Measurements from ENCODE around the gene PTPRE. TPM values are rescaled to one million over a fixed set of nuclear protein-coding genes. Genes with fewer than 3 reads are reported as not detected.
A peak's percentile ranks its signal among the peaks of the same experiment; 100 is the strongest.

PTPRE gene
- total RNA-seq, 2 experiments from 2014 or later, result 19.9 to 22.3 TPM

DNA sequence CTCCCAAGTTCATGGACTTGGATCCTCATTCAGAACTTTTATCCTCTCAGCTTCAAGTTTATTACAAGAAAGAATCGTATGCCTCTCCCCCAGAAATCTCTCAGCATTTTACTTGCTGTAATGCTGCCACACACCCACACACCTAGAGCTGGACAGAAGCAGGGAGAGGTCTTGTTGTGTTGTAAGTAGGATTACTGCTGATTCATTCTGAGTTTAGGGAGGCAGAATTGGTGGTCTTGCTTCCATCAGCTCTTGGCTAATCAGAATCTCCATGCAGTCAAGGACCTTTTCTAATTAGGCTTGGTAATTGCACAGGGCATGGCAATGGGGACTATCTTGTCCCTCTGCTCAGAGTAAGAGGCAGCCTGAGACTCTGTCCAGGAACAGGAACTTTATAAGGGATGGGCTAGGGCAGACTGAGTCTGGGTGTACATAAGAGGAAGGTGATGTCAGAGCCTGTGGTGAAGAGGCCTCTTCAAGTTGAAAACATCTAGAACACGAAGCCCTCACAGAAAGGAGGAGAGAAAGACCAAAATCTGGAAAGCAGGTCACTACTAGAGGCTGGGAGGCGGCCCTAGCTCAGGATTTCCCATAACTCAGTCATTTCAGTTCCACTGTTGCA, 7.0 kb upstream of the PTPRE start:
- Mint-ChIP-seq H3K27me3 (peaks cover 10% of the 10 kb centered on the region), H3K4me3 (no peak overlapping the region)
- DNase-seq, result no peak

DNA sequence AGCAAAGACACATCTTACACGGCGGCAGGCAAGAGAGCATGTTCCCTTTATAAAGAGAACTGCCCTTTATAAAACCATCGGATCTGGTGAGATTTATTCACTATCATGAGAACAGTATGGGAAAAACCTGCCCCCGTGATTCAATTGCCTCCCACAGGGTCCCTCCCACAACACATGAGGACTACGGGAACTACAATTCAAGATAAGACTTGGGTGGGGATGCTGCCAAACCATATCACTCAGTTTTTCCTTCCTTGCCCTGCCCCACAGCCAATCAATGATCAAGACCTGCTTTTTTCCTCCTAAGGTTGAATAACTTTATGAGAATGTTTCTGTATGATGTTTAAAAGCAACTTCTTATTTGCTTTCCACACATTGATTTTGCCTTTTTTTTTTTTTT, 3.1 kb upstream of the PTPRE start:
- no peak for DNase-seq
- TF ChIP-seq, protein P1, sequence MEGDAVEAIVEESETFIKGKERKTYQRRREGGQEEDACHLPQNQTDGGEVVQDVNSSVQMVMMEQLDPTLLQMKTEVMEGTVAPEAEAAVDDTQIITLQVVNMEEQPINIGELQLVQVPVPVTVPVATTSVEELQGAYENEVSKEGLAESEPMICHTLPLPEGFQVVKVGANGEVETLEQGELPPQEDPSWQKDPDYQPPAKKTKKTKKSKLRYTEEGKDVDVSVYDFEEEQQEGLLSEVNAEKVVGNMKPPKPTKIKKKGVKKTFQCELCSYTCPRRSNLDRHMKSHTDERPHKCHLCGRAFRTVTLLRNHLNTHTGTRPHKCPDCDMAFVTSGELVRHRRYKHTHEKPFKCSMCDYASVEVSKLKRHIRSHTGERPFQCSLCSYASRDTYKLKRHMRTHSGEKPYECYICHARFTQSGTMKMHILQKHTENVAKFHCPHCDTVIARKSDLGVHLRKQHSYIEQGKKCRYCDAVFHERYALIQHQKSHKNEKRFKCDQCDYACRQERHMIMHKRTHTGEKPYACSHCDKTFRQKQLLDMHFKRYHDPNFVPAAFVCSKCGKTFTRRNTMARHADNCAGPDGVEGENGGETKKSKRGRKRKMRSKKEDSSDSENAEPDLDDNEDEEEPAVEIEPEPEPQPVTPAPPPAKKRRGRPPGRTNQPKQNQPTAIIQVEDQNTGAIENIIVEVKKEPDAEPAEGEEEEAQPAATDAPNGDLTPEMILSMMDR (IDR thresholded peaks at IDR 0.05), result no peak

More for the DNA sequence above, 7.0 kb upstream of the PTPRE start:
- Mint-ChIP-seq H3K27ac (no peak overlapping the region), H3K9me3 (peaks cover 5% of the 10 kb centered on the region), H3K4me1 (ENCODE audit: low read depth) (peaks cover 3% of the 10 kb centered on the region), H3K36me3 (ENCODE audit: low read depth) (no peaks in the 10 kb centered on the region)
- TF ChIP-seq, protein P1 (IDR thresholded peaks at IDR 0.05), result no peak
- CTCF ChIA-PET, result interaction anchor here (1.2 to 2.3 kb wide), 2 partner anchors 111 to 178 kb away, joined by 3 to 20 read pairs; no protein-coding TSS in a partner anchor
- intact Hi-C loops (cut with micrococcal nuclease), result loop anchor here (10.0 kb wide), 1 partner anchor 265 kb away; no protein-coding TSS in a partner anchor
- ATAC-seq, result peak; percentile 37
- POLR2A ChIA-PET, result no interaction called here

DNA sequence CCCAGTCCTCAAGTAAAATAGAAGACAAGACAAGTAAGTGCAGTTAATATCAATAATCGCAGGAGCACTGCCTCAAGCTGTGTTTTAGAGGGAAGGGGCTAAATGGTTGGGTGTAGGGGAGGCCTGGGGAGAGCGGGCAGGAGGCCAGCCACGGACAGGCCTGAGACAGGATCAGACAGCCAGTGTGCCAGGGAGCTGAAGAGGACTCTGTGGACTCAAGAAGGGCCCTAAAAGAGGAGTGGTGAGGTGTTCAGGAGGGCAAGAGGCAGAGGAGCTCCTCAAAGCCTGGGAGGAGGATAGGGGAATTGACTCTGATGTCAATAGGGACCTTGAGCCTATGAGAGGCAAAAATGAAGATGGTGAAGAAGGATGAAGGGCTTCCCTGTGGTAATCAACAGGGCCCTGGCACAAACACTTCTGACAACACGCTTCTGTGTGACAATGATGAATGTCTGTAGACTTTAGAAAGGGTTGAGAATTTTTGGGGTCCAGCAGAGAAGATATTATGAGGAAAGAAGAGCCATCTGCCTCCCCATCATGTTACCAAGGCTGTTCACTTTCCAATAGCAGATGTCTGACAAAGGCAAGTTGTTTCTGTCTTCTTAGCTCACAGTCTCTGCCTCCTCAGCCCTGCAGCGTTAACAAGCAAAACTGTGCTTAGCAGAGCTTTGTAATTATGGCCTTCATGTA, 2.4 kb upstream of the PTPRE start:
- CTCF ChIA-PET, result interaction anchor here (1.0 to 8.9 kb wide), 3 partner anchors 106 to 165 kb away, joined by 3 to 188 read pairs (median 13); no protein-coding TSS in a partner anchor
- ATAC-seq, result no peak
- no peaks in the 10 kb centered on the region for H3K4me1 Mint-ChIP-seq (ENCODE audit: low read depth)

More for the DNA sequence above, 3.1 kb upstream of the PTPRE start:
- Mint-ChIP-seq H3K9me3 (no peaks in the 10 kb centered on the region), H3K36me3 (ENCODE audit: low read depth) (no peaks in the 10 kb centered on the region), H3K27me3 (peaks cover 26% of the 10 kb centered on the region), H3K4me3 (no peak overlapping the region), H3K27ac (no peak overlapping the region), H3K4me1 (ENCODE audit: low read depth) (no peaks in the 10 kb centered on the region)
- intact Hi-C loops (cut with micrococcal nuclease), result loop anchor here (10.0 kb wide), 1 partner anchor 261 kb away; no protein-coding TSS in a partner anchor
- POLR2A ChIA-PET, result interaction anchor here (0.8 kb wide), 1 partner anchor 248 kb away, joined by 4 read pairs; no protein-coding TSS in a partner anchor
- ATAC-seq, result no peak
- CTCF ChIA-PET, result interaction anchor here (1.0 to 8.9 kb wide), 2 partner anchors 106 to 144 kb away, joined by 3 to 188 read pairs; no protein-coding TSS in a partner anchor

DNA sequence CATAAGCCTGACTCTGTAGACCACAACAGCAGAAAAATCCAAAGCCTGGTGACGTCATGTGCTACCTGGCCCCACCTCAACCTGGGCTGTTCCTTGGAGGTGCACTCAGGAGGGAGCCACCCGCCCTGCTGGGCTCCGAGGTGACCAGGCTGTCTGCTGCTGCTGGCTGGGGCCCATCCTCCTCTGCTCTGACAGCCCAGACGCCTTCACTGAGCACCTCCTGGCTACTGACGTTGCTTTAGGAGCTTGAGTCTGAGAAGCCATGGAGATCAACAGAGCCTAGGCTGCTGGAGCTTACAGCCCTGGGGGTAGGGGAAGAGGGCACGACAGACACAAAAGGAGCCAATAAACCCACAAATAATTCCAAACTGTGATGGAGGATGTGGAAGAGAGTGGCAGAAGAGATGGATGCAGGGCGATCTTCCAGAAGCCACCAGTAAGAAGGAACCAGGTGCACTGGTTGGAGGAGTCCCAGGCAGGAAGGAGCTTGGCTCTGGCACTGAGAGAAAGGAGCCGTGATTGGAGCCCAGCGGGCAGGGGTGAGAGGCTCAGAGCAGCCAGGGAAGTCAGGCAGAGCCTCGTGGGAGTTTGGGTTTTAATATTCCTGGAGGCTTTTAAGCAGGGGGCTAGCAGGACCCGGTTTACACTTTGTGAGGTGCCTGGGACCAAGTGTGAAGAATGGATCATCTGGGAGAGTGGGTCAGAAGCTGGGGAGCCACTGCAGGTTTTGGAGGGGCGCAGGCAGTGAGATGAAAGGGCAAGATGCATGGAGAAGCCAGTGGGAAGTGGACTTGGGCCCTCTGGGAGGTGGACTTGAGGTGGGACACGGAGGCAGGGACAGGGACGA, 1.7 kb upstream of the PTPRE start:
- H3K36me3 Mint-ChIP-seq (ENCODE audit: low read depth), result no peaks in the 10 kb centered on the region
- H3K4me3 Mint-ChIP-seq, result no peak overlapping the region
- H3K9me3 Mint-ChIP-seq, result no peaks in the 10 kb centered on the region
- ChIA-PET POLR2A (no interaction called here), CTCF (interaction anchor here (0.9 to 8.9 kb wide), 9 partner anchors 16 to 166 kb away, joined by 3 to 188 read pairs (median 6); no protein-coding TSS in a partner anchor)
- TF ChIP-seq, protein P1 (IDR thresholded peaks at IDR 0.05), result no peak
- ATAC-seq (no peak), DNase-seq (no peak)
- H3K4me1 Mint-ChIP-seq (ENCODE audit: low read depth), result no peaks in the 10 kb centered on the region
- peaks cover 33% of the 10 kb centered on the region for H3K27me3 Mint-ChIP-seq
- intact Hi-C loops (cut with micrococcal nuclease), result loop anchor here (10.0 kb wide), 1 partner anchor 260 kb away; no protein-coding TSS in a partner anchor
- H3K27ac Mint-ChIP-seq, result no peak overlapping the region

More for the DNA sequence above, 2.4 kb upstream of the PTPRE start:
- no peak for DNase-seq
- TF ChIP-seq, protein P1 (IDR thresholded peaks at IDR 0.05), result no peak
- Mint-ChIP-seq H3K36me3 (ENCODE audit: low read depth) (no peaks in the 10 kb centered on the region), H3K4me3 (no peak overlapping the region), H3K27me3 (peaks cover 32% of the 10 kb centered on the region), H3K9me3 (no peaks in the 10 kb centered on the region), H3K27ac (no peak overlapping the region)
- intact Hi-C loops (cut with micrococcal nuclease), result loop anchor here (10.0 kb wide), 1 partner anchor 260 kb away; no protein-coding TSS in a partner anchor
- POLR2A ChIA-PET, result interaction anchor here (0.8 kb wide), 1 partner anchor 248 kb away, joined by 4 read pairs; no protein-coding TSS in a partner anchor

Data from activated CD8-positive, alpha-beta T cell treated with anti-CD3 and anti-CD28 coated beads for 36 hours (primary cell).